T-helper 2 cell treated with Interferon-gamma antibody and Interleukin-4, amounts not matched to agents 5 μg/mL and 100 μg/mL, for 36 hours (primary cell): Measurements from ENCODE around the gene TRIM75.

ENCODE experiments used
- DNase-seq: peaks from one replicate; pipeline ENCODE4 v3.0.0; 2021; ENCODE audit warnings: low spot score
- H3K27ac Mint-ChIP-seq: one replicate; pipeline ENCODE4 v1.8.0; 2021; ENCODE audit warnings: mild to moderate bottlenecking, mixed read lengths
- H3K27me3 Mint-ChIP-seq: one replicate; pipeline ENCODE4 v1.8.0; 2021; ENCODE audit warnings: low read depth, mixed read lengths
- H3K36me3 Mint-ChIP-seq: one replicate; pipeline ENCODE4 v1.8.0; 2021; ENCODE audit warnings: low read depth, mixed read lengths
- H3K4me1 Mint-ChIP-seq: one replicate; pipeline ENCODE4 v1.8.0; 2021; ENCODE audit warnings: low read depth, mixed read lengths
- H3K4me3 Mint-ChIP-seq: one replicate; pipeline ENCODE4 v1.8.0; 2022; ENCODE audit warnings: mild to moderate bottlenecking, moderate library complexity, mixed read lengths
- H3K9me3 Mint-ChIP-seq: one replicate; pipeline ENCODE4 v1.8.0; 2021; ENCODE audit warnings: mixed read lengths

TRIM75 gene

DNA sequence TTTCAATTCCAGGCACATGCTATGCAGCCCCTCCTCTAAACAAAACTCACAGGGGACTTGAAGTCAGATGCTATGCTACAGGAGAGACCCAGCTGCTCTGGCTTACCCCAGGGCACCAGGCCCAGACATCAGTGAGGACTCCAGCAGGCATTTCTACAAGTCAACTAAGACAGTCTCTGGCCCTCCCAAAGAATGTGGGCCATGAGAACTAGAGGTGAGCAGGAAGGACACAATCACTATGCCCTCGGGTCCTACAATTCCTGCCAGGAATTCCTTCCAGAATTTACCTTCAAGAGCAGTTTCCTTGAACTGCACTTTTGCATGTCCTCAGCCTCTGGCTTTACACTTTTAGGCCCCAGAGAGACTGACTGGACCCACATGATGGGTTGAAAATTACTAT, 41.6 kb downstream of the TRIM75 start:
- Mint-ChIP-seq H3K4me1 (no peaks in the 10 kb centered on the region), H3K27ac (no peak overlapping the region), H3K36me3 (peaks cover 3% of the 10 kb centered on the region), H3K4me3 (no peak overlapping the region), H3K27me3 (no peaks in the 10 kb centered on the region), H3K9me3 (no peaks in the 10 kb centered on the region)
- no peak for DNase-seq

GRCh38 chr4:165096776-165097175, 43.1 kb downstream of the TRIM75 start:
- no peak overlapping the region for H3K4me3 Mint-ChIP-seq
- no peaks in the 10 kb centered on the region for H3K27me3 Mint-ChIP-seq
- H3K27ac Mint-ChIP-seq = no peak overlapping the region
- peaks cover 3% of the 10 kb centered on the region for H3K36me3 Mint-ChIP-seq
- DNase-seq = no peak
- H3K9me3 Mint-ChIP-seq = no peaks in the 10 kb centered on the region
- H3K4me1 Mint-ChIP-seq = no peaks in the 10 kb centered on the region

DNA sequence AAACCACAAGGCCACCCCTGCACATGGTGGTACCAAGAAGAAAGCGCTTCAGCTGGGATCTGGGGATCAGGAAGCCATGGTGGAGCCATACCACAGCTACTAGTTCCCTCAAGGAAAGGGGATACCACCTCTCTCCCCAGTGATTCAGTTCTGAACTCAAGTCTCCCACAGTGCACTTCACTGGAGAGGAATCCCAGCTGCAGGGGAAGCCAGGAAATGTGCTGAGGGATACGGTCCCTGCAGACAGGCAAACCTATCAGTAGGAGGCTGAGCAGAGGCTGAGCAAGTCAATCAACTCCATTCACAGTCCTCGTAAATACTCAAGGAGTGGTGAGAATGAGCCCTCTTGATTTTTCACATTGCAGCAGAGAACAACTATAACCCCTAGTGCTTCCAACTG, 48.0 kb downstream of the TRIM75 start:
- no peaks in the 10 kb centered on the region for H3K9me3 Mint-ChIP-seq
- H3K27me3 Mint-ChIP-seq = no peaks in the 10 kb centered on the region
- H3K4me1 Mint-ChIP-seq = no peaks in the 10 kb centered on the region
- H3K36me3 Mint-ChIP-seq = no peaks in the 10 kb centered on the region
- no peak for DNase-seq
- no peak overlapping the region for H3K27ac Mint-ChIP-seq
- no peak overlapping the region for H3K4me3 Mint-ChIP-seq

- no peaks in the 10 kb centered on the region for H3K9me3 Mint-ChIP-seq
- H3K4me3 Mint-ChIP-seq = no peak overlapping the region
- H3K27me3 Mint-ChIP-seq = no peaks in the 10 kb centered on the region
Measured at GRCh38 chr4:165106518-165106917, 52.9 kb downstream of the TRIM75 start.

More at GRCh38 chr4:165106518-165106917, 52.9 kb downstream of the TRIM75 start:
- H3K4me1 Mint-ChIP-seq = peaks cover 2% of the 10 kb centered on the region
- no peaks in the 10 kb centered on the region for H3K36me3 Mint-ChIP-seq
- no peak overlapping the region for H3K27ac Mint-ChIP-seq
- DNase-seq = no peak
